ENCODE measurements around the gene KIAA0753.

GRCh38 chr17:6596511-6596910 lies 44.0 kb downstream of the KIAA0753 start:
- TF ChIP-seq USF2 (IDR thresholded peaks at IDR 0.05; ENCODE audit: low read length) (no peak), CHD2 (IDR thresholded peaks at IDR 0.05; ENCODE audit: low read length) (no peak), CTCF (IDR thresholded peaks at IDR 0.05; ENCODE audit: control extremely low read depth in 1 of 3, insufficient read depth in 1 of 3, low read depth in 1 of 3, low read length in 3 of 3) (no peak), POLR2AphosphoS5 (IDR thresholded peaks at IDR 0.05; ENCODE audit: low read depth, low read length) (no peak), ZNF274 (IDR thresholded peaks at IDR 0.05; ENCODE audit: borderline replicate concordance, extremely low read depth, low read length) (no peak), TAF1 (IDR thresholded peaks at IDR 0.05; ENCODE audit: low read depth, low read length) (no peak), ATF3 (IDR thresholded peaks at IDR 0.05; ENCODE audit: insufficient read depth, low read depth, low read length) (no peak), CREB1 (IDR thresholded peaks at IDR 0.05) (no peak), RNF2 (IDR thresholded peaks at IDR 0.05; ENCODE audit: borderline replicate concordance, low read depth, low read length, missing control alignments, poor library complexity, severe bottlenecking) (no peak), GTF2F1 (IDR thresholded peaks at IDR 0.05; ENCODE audit: borderline replicate concordance, low read depth, low read length) (no peak), JUND (IDR thresholded peaks at IDR 0.05; ENCODE audit: low read length) (no peak), EGR1 (IDR thresholded peaks at IDR 0.05; ENCODE audit: borderline replicate concordance, low read depth, low read length) (no peak), MAX (IDR thresholded peaks at IDR 0.05) (no peak)
